ENCODE data around the gene ARHGEF25.
"Not testable (repeated sequence)": the region's sequence is repeated elsewhere in the genome, so short reads cannot be mapped to it uniquely, and the experiment has no call there.

The ARHGEF25 gene

DNA sequence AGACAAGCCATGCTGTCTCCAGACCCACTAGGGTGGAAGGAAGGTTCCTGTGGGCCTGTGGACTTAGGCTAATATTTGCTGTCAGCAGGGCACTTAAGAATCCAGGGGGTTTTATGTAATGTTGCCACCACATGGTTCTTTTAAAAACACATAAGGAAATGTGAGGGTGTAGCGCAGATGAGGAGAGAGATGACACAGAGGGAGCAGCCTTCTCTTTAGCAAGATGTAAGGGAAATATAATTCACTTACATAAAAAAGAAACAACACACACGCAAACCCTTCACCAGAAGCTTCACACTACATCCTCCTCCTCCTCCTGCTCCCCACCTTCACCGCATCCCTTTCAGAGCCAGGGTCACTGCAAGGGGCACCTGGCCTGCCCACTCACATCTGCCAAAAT is 25.1 kb upstream of the ARHGEF25 start:
- no peak for DNase-seq

DNA sequence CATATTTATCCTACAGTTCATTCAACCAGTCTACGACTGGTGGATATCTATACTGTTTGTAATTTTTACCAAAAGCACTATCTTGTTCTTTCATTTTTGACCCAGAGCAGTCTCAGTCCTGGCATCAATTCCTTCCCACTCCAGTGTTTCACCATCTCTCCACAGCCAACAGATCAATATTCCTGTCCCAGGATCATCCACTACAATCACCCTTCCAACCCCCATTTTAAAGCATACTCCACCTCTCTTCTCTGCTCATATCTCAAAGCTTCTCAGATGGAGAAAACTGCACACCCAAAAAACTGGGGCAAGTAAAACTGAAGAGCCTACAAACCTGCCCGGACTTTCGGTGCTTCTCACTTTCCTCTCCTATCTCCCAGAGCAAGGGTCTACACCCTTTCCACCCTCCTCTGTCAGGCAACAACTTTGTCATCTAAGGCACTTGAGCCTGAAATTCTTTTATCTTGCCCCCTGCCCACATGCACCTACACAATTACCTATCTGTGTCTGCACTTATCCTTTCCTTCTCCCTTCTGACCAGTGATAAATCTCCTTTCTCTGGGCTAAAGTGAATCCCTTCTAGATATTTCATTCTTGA is 24.3 kb upstream of the ARHGEF25 start:
- DNase-seq = no peak

DNA sequence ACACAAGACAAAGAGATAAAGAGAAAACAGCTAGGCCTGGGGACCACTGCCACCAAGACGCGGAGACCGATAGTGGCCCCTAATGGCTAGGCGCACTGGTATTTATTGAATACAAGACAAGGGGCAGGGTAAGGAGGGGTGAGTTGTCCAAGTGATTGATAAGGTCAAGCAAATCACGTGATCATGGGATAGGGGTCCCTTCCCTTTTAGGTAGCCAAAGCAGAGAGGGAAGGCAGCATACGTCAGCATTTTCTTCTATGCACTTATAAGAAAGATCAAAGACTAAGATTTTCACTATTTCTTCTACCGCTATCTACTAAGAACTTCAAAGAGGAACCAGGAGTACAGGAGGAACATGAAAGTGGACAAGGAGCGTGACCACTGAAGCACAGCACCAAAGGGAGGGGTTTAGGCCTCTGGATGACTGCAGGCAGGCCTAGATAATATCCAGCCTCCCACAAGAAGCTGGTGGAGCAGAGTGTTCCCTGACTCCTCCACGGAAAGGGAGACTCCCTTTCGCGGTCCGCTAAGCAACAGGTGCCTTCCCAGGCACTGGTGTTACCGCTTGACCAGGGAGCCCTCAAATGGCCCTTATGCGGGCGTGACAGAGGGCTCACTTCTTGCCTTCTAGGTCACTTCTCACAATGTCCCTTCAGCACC is 22.2 kb upstream of the ARHGEF25 start:
- not testable (repeated sequence) for DNase-seq

DNA sequence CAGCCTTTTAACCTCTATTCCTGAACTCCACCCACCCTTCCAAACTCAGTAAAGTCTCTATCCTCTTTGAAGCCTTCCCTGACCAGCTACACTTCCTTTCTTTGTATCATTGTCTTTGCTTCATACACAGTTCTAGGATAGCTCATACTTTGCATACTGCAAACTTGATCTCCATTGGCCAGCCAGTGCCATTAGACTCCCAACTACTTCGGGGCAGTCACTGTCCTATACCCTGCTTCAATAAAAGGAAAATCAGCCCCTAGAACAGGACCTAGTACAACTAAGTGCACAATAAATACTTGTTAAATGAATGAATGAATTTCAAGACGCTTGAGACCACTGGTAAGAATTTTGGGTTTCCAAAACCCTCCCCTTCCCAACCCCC is 20.8 kb upstream of the ARHGEF25 start:
- no peak for DNase-seq

DNA sequence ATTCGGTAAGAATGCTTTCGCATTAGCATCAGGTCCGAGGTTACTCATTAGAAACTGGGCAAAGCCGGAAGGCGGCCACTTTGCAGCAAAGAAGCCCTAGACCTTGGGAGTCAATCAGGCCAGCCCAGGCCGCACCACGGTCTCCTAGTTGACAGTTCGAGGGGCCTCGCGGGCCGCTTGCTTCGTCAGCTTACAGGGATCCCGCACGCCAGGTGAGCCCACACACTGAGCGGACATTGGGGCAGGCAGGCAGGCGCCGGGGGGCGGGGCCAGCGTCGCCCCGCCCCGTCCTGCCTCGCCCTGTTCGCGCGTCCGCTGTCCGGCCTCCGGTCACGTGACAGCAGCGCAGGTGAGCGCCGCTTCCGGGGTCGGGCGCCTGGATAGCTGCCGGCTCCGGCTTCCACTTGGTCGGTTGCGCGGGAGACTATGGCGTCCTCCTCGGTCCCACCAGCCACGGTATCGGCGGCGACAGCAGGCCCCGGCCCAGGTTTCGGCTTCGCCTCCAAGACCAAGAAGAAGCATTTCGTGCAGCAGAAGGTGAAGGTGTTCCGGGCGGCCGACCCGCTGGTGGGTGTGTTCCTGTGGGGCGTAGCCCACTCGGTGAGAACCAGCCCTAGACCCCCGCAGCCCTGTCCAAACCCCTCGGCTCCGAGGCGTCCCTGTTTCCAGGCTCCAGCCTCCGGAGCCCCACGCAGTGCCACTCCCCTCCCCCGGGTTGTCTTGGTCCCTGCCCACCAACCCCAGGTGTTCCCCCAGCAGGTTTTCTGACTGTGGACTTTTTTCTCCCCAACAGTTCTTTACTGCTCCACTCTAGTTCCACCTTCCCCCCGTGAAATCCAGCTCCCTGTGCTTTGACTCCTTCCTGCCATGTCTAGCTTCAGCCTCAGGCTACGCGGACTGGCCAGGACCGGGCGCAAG is 20.1 kb upstream of the ARHGEF25 start, which contains the start of gene PIP4K2C:
PIP4K2C (plus strand) TSS at position 329 of the 918 bp plus-strand sequence; CDS start at position 427, 98 bp downstream.
- peak in 1 of 2 donors; percentile 57 for DNase-seq

DNA sequence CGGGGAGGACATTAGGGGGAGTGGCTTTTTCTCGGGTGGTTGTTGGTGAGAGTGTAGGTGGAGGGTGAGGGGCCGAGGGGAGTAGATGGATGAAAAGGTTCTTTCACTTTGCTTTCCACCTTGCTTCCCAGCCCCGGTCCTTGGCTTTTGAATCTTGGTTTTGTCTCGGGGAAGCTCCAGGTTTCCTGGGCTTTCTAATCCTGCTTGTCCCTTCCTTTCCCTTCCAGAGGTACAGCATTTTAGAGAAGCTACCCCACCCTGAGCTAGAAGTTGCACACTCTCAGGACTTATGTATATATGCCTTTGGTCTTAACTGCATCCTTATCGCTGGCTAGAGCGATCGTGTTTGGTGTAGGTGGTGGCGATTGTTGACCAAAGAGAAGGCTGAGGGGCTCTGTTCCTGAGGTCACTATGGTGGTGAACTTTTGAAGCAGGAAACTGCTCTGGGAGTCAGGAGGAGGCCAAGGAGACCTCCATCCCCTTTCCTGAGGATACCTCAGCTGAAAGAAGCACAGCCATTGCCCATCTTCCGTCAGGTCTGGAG is 19.4 kb upstream of the ARHGEF25 start:
- no peak for DNase-seq

DNA sequence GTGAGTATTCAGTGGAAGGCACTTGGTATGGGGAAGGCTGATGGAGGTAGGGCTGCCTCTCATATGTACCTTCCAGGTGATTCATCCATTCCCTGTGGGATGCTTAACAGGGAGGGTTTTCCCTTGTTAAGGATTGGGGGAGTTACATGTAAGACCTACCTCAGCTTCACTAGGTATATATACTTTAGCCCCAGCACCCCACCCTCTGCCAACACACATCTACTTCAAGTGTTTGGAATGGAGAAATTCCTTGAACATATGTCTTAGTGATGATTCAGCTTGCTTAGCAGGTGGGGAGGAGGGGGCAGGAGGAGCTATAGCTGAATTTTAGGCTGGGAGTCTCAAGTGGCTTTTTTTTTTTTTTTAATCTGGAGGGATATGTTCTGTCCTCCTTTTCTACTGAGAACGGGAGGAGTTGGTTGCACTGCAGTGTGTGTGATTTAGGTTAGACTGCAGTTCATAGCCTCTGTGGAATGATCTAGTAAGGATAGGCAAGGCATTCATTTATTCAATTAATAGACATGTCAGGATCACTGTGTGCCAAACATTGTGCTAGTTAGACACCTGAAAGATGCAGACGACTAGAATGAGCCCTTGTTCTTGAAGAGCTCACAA is 18.6 kb upstream of the ARHGEF25 start:
- no peak for DNase-seq

DNA sequence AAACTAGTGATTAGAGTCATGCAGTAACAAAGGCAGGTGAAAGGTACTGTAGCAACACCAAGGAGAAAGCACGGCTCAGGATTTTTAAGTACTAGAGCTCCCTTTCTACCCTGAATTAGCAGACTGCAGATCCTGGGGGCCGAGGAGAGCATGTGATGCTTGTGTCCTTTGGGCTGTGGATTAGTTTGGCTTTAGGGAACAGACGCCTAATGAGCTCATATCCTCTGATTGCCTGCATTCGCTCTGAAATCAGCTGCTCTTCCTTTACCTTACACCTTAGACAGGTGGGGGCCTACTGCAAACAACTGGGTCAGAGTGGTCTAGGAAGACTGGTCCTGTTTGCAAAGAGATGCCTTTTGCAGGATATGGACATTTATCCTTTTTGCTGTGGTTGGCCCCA is 18.0 kb upstream of the ARHGEF25 start:
- DNase-seq = no peak

DNA sequence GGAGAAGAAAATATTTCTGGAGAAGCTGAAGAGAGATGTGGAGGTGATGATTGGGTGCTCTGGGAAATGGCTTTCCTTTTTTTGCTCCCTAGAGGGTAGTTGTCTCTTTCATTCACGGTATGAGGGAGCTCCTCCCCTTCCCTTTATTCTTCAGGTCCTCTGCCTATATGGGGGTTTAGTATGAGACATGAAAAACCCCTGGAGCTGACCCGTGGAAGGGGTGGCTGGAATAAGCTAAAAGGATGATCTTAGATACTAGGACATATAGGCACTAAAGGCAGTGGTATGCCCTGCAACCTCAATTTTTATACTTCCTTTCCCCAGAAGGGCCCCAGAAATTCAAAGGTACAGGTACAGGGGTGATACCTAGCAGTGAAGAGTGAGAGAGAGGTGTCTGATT is 10.8 kb upstream of the ARHGEF25 start:
- DNase-seq = no peak

DNA sequence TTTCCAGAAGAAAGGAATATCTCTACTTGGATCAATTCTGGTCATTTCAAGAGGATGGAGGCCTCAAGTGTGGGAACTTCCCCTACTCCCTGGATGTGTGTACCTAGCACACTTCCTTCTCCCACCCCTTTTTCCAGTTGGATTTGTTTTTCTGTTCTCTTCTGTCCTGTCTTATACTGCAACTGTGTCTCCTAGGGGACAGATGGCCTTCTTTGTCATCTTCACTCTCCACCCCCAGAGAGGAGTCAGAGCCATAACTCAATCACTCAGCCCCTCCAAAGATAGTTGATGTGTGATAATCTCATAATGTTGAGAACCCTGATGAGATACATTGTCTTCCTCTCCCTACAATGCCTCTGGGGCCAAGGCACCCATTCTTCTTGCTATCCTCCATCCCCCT is 8.7 kb upstream of the ARHGEF25 start:
- no peak for DNase-seq

DNA sequence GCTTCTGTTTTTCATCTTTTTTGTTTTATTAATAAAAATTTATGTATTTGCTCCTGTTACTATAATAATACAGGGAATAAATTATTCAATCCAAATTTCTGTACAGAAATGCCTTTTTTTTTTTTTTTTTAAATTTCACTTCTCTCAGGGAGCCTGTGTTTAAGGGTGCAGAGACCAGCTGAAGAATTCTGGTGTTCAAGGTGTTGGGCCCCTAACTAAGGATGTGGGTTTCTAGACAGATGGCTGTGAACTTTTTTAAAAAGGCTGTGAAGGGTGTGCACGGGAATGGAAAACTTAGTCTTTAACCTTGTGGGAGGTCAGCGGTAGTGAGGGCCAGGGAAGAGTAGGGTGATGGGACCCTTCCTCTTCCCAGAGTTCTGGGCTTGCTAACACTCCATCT is 7.9 kb upstream of the ARHGEF25 start:
- no peak for DNase-seq

DNA sequence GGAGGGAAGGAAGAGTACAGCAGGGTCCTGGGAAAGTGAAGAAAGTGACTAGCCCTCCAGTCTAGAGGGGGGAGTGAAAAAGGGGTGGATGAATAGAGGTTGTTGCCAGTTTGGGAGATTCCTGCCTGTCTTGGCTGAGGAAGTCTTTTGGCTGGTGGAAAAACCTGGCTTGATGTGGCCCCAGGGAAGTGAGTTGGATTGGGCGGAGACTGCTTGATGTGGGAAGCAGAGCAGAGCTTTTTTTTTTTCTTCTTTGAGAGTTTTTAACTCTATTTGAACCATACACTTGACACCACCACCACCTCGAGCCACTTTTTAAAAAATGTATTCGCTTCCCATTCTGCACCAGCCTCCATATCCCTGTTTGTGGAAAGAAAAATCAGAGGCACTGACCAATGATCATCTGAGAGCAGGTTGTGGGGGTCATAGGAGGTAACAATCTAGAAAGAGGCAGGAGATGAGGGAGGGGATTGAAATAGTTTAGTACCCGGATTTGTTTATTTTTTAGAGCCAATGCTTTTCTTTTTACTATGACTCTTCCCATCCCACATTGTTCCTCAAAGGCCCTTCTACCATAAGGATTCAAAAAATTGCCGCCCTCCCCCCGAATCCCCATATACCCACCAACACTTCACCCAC is 7.3 kb upstream of the ARHGEF25 start:
- no peak for DNase-seq

DNA sequence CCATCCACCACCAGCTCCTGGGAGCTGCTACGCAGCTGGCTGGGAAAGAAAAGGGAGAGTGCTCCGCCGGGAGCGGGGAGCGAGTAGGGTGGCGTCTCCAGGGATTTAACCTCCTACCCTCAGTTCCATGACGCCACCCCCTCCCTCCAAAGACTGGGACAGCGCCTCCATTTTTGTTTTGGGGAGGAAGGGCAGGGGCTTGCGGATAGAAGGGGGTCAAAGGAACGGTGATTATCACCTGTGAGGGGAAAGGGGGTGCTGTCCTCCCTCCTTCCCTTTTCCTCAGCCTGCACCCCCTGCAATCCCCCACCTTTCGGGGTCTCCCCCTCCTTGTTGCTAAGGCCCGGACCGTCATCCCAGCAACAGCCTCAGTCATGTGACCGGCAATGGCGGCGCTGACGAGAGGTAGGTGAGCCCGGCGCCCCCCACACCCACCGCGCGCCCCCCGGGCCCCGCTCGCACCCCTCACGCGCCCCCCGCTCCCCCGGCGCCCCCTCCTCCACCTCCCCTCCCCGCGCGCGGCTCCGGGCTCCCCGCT is 6.7 kb upstream of the ARHGEF25 start, which contains the start of gene DTX3:
DTX3 (plus strand) TSS at position 371 of the 538 bp plus-strand sequence. CDS start 1,694 bp downstream, outside the sequence.
- DNase-seq = no peak

DNA sequence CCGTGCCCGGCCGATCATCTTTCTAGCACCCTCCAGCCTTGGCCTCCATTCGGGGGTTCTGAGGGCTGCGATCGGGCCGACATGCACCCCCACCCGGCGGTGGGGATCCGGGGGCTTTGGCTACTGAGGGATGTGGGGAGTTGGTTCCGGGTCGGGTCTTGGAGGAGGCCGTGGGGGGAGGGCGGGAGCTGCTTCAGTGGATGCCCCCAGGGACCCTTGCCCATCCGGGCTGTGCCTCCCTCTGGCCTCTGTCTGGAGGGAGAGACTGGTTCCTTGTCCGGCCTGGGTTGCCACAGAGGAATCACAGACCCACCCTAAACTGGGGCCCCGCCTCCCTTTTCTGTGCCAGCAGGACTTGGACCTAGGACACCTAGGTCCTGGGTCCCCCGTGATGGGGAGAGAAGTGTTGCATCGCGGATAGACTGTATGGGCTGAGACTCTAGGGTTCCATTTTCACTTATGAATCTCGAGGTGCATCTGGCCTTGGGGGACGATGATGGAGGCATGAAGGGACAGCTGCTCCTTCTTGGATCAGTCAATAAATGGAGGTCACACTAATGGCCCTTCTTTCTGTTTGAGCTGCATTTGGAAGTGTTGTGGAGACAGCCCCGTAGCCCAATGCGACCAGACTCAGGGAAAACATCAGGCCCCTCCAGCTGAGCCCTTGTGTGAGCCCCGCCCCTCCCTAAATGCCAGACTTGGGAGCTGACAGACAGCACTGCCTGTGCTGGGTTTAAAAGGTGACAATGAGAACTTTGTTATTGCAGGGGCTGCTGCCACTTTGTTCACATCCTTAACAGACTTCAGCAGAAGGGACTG is 6.0 kb upstream of the ARHGEF25 start:
- no peak for DNase-seq

DNA sequence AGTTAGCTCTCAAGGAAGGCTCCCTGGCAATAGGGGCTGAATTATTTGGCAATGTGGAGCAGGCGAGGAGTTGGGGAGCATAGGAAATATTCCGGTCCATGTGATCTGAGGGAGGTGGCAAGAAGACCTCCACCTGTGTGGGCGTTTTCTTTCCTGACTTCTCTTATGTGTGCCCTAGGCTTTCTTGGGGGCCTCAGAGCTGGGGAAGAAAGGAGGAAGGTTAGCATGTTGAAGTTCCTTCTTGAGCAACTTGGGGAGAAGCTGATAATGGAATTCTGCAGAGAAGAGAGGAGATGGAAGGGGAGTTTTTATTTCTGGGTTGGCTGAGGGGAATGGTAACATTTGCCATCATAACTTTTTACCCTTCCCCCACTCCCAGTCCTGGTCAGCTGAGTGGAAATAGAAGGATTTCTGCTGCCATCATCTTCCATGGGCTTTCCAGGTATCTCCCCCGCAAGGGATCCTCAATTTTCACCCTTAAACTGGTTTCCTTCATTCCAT is 5.4 kb upstream of the ARHGEF25 start:
- DNase-seq = no peak

DNA sequence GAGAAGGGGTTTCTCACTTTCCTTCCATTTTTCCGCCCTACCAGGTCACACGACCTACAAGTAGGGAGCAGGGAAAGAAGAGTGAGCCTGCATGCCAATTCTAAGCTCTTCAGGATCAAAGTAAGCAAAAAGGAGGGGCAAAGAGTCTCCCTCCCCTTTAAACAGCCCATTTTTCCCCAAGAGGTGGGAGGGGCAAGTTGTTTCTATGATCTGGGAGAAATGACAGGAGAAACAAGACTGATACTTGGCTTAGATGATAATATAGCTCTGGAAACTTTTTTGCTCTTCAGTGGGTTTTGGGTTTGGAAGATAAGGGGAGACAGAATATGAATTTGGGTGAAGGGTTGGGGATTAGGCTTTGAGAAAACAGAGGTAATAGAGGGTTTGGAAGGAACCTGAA is 4.8 kb upstream of the ARHGEF25 start:
- DNase-seq = no peak

DNA sequence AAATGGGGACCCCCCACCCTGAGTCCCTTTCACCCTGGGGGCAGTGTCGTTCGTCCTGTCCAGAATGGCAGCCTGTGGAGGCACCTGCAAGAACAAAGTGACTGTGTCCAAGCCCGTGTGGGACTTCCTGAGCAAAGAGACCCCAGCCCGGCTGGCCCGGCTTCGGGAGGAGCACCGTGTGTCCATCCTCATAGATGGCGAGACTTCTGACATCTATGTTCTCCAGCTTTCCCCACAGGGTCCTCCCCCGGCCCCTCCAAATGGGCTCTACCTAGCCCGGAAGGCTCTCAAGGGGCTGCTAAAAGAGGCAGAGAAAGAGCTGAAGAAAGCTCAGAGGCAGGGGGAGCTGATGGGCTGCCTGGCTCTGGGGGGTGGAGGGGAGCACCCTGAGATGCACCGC is 4.4 kb upstream of the ARHGEF25 start:
- DNase-seq = no peak

DNA sequence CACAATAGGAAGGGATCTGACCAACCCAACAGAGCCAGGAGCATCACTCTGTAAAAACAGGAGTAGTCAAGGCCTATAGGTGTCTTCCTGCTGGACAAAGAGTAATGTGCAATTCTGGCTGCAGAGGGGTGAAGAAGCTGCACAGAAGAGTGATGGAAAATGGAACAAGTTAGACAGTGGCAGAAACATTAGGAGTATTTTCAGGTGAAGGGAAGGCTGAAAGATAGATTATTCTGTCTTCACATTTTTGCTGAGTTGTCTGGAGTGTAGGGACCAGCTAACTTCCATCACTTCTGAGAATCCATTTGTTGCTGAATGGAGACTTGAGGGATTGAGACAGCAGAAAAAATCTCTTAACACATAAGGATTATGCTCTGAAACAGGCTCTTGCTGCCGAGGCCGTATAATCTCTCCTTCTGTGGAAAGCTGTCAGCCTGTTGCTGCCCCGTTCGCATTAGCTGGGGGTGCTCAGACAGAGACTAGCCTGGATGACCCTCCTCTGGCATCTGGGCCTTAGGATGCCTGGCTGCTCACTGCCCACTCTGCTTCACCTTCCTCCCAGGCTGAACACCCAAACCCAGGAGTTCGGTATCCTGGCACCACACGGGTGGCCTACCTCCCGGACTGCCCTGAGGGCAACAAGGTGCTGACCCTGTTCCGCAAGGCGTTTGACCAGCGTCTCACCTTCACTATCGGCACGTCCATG is 3.1 kb upstream of the ARHGEF25 start:
- DNase-seq = no peak

DNA sequence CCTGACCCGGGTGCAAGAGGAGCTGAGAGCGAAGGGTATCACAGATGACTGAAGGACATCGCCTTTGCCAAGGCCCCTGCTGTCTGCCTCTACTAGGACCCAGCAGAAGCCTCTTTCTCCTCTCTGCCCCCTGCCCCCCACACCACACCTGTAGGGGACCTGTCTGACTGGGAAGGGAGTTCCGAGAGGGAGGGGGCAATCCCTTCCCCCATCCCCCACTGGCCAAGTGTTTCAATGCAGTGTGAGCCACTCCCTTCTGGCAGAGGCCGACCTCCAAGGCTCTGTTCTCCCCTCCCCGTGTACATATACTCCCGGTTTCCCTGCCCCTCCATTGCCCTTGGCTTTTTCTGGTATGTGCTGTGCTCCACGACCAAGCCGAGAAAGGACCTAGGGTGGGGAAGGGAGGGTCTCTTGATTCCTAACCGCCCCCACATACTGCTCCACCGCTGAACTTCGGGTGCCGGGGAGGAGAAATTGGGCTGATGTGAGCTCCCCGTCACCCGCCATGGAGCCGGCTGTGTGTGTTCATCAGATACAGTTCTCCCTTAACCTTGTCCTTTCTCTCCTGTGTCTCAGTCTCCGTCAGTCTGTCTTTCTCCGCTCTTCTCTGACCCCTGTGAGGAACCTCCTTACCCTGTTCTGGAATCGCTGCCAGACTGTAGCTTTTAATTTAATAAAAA is 2.0 kb upstream of the ARHGEF25 start:
- no peak for DNase-seq

Data from bone marrow (tissue), 2 donors.